ENCODE measurements around the gene LPA. TPM values are rescaled to one million over a fixed set of nuclear protein-coding genes. Genes with fewer than 3 reads are reported as not detected.

The LPA gene
- total and polyA plus RNA-seq, 2 of the 13 experiments (the other 11 are each of a cell fraction or from before 2014, with no cell fraction given), result not detected

GRCh38 chr6:160667639-160668481 lies 3.8 kb upstream of the LPA start (continued):
- TF ChIP-seq, protein P1, sequence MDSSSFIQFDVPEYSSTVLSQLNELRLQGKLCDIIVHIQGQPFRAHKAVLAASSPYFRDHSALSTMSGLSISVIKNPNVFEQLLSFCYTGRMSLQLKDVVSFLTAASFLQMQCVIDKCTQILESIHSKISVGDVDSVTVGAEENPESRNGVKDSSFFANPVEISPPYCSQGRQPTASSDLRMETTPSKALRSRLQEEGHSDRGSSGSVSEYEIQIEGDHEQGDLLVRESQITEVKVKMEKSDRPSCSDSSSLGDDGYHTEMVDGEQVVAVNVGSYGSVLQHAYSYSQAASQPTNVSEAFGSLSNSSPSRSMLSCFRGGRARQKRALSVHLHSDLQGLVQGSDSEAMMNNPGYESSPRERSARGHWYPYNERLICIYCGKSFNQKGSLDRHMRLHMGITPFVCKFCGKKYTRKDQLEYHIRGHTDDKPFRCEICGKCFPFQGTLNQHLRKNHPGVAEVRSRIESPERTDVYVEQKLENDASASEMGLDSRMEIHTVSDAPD (CRISPR knock-in tag; IDR thresholded peaks at IDR 0.05), result no peak
- TF ChIP-seq TEAD2 (CRISPR knock-in tag; IDR thresholded peaks at IDR 0.05) (no peak), MTA3 (CRISPR knock-in tag; IDR thresholded peaks at IDR 0.05) (no peak), NFYB (CRISPR knock-in tag; IDR thresholded peaks at IDR 0.05) (no peak), PHF5A (CRISPR knock-in tag; IDR thresholded peaks at IDR 0.05; ENCODE audit: low read depth, unreplicated experiment) (no peak), ZNF350 (CRISPR knock-in tag; IDR thresholded peaks at IDR 0.05; ENCODE audit: borderline replicate concordance, low read depth) (no peak), SOX13 (IDR thresholded peaks at IDR 0.05) (no peak), SOX13 (CRISPR knock-in tag; conservative IDR thresholded peaks at IDR 0.05 in 1 of 2, IDR thresholded peaks at IDR 0.05 in 1 of 2) (no peak), ATRX (CRISPR knock-in tag; IDR thresholded peaks at IDR 0.05; ENCODE audit: borderline replicate concordance) (no peak), ARNTL (CRISPR knock-in tag; IDR thresholded peaks at IDR 0.05) (no peak), SATB2 (CRISPR knock-in tag; IDR thresholded peaks at IDR 0.05) (no peak), MYPOP (CRISPR knock-in tag; IDR thresholded peaks at IDR 0.05) (0 out of 2 replicates have a peak, but pooled peaks have one; percentile 44), NFE2L2 (IDR thresholded peaks at IDR 0.05; ENCODE audit: low read length) (no peak), ARID2 (CRISPR knock-in tag; IDR thresholded peaks at IDR 0.05; ENCODE audit: borderline replicate concordance) (no peak), ZNF276 (CRISPR knock-in tag; IDR thresholded peaks at IDR 0.05; ENCODE audit: low read depth) (no peak), ATF7-NPFF (CRISPR knock-in tag; IDR thresholded peaks at IDR 0.05; ENCODE audit: low read depth) (no peak), ZNF616 (CRISPR knock-in tag; IDR thresholded peaks at IDR 0.05; ENCODE audit: low read depth) (no peak)
- TF ChIP-seq, protein P2, sequence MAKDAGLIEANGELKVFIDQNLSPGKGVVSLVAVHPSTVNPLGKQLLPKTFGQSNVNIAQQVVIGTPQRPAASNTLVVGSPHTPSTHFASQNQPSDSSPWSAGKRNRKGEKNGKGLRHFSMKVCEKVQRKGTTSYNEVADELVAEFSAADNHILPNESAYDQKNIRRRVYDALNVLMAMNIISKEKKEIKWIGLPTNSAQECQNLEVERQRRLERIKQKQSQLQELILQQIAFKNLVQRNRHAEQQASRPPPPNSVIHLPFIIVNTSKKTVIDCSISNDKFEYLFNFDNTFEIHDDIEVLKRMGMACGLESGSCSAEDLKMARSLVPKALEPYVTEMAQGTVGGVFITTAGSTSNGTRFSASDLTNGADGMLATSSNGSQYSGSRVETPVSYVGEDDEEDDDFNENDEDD (CRISPR knock-in tag; IDR thresholded peaks at IDR 0.05; ENCODE audit: borderline replicate concordance), result no peak
- TF ChIP-seq, protein P3, sequence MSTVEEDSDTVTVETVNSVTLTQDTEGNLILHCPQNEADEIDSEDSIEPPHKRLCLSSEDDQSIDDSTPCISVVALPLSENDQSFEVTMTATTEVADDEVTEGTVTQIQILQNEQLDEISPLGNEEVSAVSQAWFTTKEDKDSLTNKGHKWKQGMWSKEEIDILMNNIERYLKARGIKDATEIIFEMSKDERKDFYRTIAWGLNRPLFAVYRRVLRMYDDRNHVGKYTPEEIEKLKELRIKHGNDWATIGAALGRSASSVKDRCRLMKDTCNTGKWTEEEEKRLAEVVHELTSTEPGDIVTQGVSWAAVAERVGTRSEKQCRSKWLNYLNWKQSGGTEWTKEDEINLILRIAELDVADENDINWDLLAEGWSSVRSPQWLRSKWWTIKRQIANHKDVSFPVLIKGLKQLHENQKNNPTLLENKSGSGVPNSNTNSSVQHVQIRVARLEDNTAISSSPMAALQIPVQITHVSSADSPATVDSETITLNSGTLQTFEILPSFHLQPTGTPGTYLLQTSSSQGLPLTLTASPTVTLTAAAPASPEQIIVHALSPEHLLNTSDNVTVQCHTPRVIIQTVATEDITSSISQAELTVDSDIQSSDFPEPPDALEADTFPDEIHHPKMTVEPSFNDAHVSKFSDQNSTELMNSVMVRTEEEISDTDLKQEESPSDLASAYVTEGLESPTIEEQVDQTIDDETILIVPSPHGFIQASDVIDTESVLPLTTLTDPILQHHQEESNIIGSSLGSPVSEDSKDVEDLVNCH (CRISPR knock-in tag; IDR thresholded peaks at IDR 0.05), result no peak
- TF ChIP-seq, protein P4, sequence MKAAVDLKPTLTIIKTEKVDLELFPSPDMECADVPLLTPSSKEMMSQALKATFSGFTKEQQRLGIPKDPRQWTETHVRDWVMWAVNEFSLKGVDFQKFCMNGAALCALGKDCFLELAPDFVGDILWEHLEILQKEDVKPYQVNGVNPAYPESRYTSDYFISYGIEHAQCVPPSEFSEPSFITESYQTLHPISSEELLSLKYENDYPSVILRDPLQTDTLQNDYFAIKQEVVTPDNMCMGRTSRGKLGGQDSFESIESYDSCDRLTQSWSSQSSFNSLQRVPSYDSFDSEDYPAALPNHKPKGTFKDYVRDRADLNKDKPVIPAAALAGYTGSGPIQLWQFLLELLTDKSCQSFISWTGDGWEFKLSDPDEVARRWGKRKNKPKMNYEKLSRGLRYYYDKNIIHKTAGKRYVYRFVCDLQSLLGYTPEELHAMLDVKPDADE (CRISPR knock-in tag; IDR thresholded peaks at IDR 0.05), result no peak
